IgD-negative memory B cell (primary cell): Measurements from ENCODE around the gene HECA. TPM values are rescaled to one million over a fixed set of nuclear protein-coding genes. Genes with fewer than 3 reads are reported as not detected.
A peak's percentile ranks its signal among the peaks of the same experiment; 100 is the strongest.

Source experiments
- H3K27ac Mint-ChIP-seq, 3 donors: one replicate each; pipeline ENCODE4 v1.8.0; 2020 to 2022; ENCODE audit warnings: mild to moderate bottlenecking in 3 of 3, mixed read lengths in 3 of 3, moderate library complexity in 1 of 3
- H3K27me3 Mint-ChIP-seq: one replicate; pipeline ENCODE4 v1.8.0; 2021; ENCODE audit warnings: mixed read lengths
- H3K36me3 Mint-ChIP-seq: one replicate; pipeline ENCODE4 v1.8.0; 2020; ENCODE audit warnings: mild to moderate bottlenecking, mixed read lengths
- H3K4me1 Mint-ChIP-seq, 3 donors: one replicate each; pipeline ENCODE4 v1.8.0; 2020 to 2022; ENCODE audit warnings: mixed read lengths in 3 of 3, mild to moderate bottlenecking in 1 of 3
- H3K4me3 Mint-ChIP-seq, 4 donors: one replicate each; pipeline ENCODE4 v1.8.0; 2020 to 2022; ENCODE audit warnings: mild to moderate bottlenecking in 4 of 4, mixed read lengths in 4 of 4, moderate library complexity in 3 of 4
- H3K9me3 Mint-ChIP-seq, 3 donors: one replicate each; pipeline ENCODE4 v1.8.0; 2020 to 2021; ENCODE audit warnings: mixed read lengths in 3 of 3, mild to moderate bottlenecking in 1 of 3
- polyA plus RNA-seq: library from polyadenylated mRNA; unstranded; fragments of 300-500 nt; fragmentation: Illumina TruSeq; gene quantifications from one replicate; pipeline ENCODE4 v1.2.3, GENCODE V29; 2021

Gene HECA
- polyA plus RNA-seq, 1 donor from 2014 or later, result 5.1 TPM

- Mint-ChIP-seq H3K27me3 (no peaks in the 10 kb centered on the region), H3K4me1 (peaks cover 46 to 71% (median 59%) of the 10 kb centered on the region in 3 donors), H3K4me3 (peak overlapping the region; percentile 1 to 55 (median 50)), H3K27ac (peak overlapping the region; percentile 46 to 94 (median 93)), H3K9me3 (no peaks in the 10 kb centered on the region), H3K36me3 (peaks cover 3% of the 10 kb centered on the region)
Measured at GRCh38 chr6:139161817-139162284, 27.0 kb downstream of the HECA start.

GRCh38 chr6:139164001-139164400 lies 29.1 kb downstream of the HECA start:
- Mint-ChIP-seq H3K36me3 (no peaks in the 10 kb centered on the region), H3K27me3 (no peaks in the 10 kb centered on the region), H3K4me1 (peaks cover 52 to 72% (median 68%) of the 10 kb centered on the region in 3 donors), H3K9me3 (no peaks in the 10 kb centered on the region), H3K27ac (peak overlapping the region; percentile 41 to 52 (median 47)), H3K4me3 (peak overlapping the region in 1 of 4 donors; percentile 64)

GRCh38 chr6:139165324-139165723 lies 30.4 kb downstream of the HECA start:
- peaks cover 9% of the 10 kb centered on the region for H3K36me3 Mint-ChIP-seq
- peak overlapping the region in 3 of 4 donors; percentile 33 to 82 (median 48) for H3K4me3 Mint-ChIP-seq
- no peaks in the 10 kb centered on the region for H3K27me3 Mint-ChIP-seq
- H3K27ac Mint-ChIP-seq, result peak overlapping the region in 2 of 3 donors; percentile 27 to 41
- peaks cover 50 to 71% (median 70%) of the 10 kb centered on the region in 3 donors for H3K4me1 Mint-ChIP-seq
- no peaks in the 10 kb centered on the region for H3K9me3 Mint-ChIP-seq

GRCh38 chr6:139166238-139166955 lies 31.5 kb downstream of the HECA start:
- peak overlapping the region in 2 of 3 donors; percentile 17 to 71 for H3K27ac Mint-ChIP-seq

GRCh38 chr6:139166956-139167313 lies 32.1 kb downstream of the HECA start:
- Mint-ChIP-seq H3K4me3 (peak overlapping the region in 1 of 4 donors; percentile 56), H3K4me1 (peaks cover 52 to 66% (median 66%) of the 10 kb centered on the region in 3 donors), H3K27me3 (no peaks in the 10 kb centered on the region), H3K9me3 (no peaks in the 10 kb centered on the region), H3K36me3 (peaks cover 12% of the 10 kb centered on the region), H3K27ac (peak overlapping the region in 2 of 3 donors; percentile 3 to 17)

More at GRCh38 chr6:139166238-139166955, 31.5 kb downstream of the HECA start:
- peaks cover 9% of the 10 kb centered on the region for H3K36me3 Mint-ChIP-seq
- H3K4me3 Mint-ChIP-seq, result no peak overlapping the region
- no peaks in the 10 kb centered on the region for H3K9me3 Mint-ChIP-seq
- no peaks in the 10 kb centered on the region for H3K27me3 Mint-ChIP-seq
- peaks cover 54 to 71% (median 70%) of the 10 kb centered on the region in 3 donors for H3K4me1 Mint-ChIP-seq

- Mint-ChIP-seq H3K27me3 (no peaks in the 10 kb centered on the region), H3K4me1 (peaks cover 51 to 68% (median 66%) of the 10 kb centered on the region in 3 donors), H3K9me3 (peaks cover 0 to under 1% (median 0%) of the 10 kb centered on the region in 3 donors), H3K36me3 (peaks cover 27% of the 10 kb centered on the region), H3K27ac (no peak overlapping the region), H3K4me3 (no peak overlapping the region)
Measured at GRCh38 chr6:139172151-139172550, 37.3 kb downstream of the HECA start.

GRCh38 chr6:139172567-139172966 lies 37.7 kb downstream of the HECA start:
- Mint-ChIP-seq H3K4me1 (peaks cover 47 to 68% (median 64%) of the 10 kb centered on the region in 3 donors), H3K36me3 (peaks cover 31% of the 10 kb centered on the region), H3K9me3 (peaks cover 0 to 4% (median 0%) of the 10 kb centered on the region in 3 donors), H3K4me3 (no peak overlapping the region), H3K27ac (no peak overlapping the region), H3K27me3 (no peaks in the 10 kb centered on the region)

- Mint-ChIP-seq H3K36me3 (peaks cover 34% of the 10 kb centered on the region), H3K4me1 (peaks cover 47 to 69% (median 62%) of the 10 kb centered on the region in 3 donors), H3K27me3 (no peaks in the 10 kb centered on the region), H3K27ac (no peak overlapping the region), H3K9me3 (peaks cover 0 to 8% (median 0%) of the 10 kb centered on the region in 3 donors), H3K4me3 (no peak overlapping the region)
Measured at GRCh38 chr6:139173172-139173571, 38.3 kb downstream of the HECA start.

- Mint-ChIP-seq H3K27ac (no peak overlapping the region), H3K9me3 (peaks cover 0 to 8% (median 0%) of the 10 kb centered on the region in 3 donors), H3K27me3 (no peaks in the 10 kb centered on the region), H3K36me3 (peaks cover 34% of the 10 kb centered on the region), H3K4me1 (peaks cover 44 to 66% (median 56%) of the 10 kb centered on the region in 3 donors), H3K4me3 (peak overlapping the region in 1 of 4 donors; percentile 13)
Measured at GRCh38 chr6:139173822-139174221, 38.9 kb downstream of the HECA start.

GRCh38 chr6:139174961-139175360 lies 40.1 kb downstream of the HECA start:
- Mint-ChIP-seq H3K36me3 (peaks cover 26% of the 10 kb centered on the region), H3K9me3 (peaks cover 0 to 8% (median 0%) of the 10 kb centered on the region in 3 donors), H3K27me3 (no peaks in the 10 kb centered on the region), H3K4me3 (peak overlapping the region in 2 of 4 donors; percentile 35 to 66), H3K27ac (peak overlapping the region in 1 of 3 donors; percentile 18), H3K4me1 (peaks cover 37 to 55% (median 50%) of the 10 kb centered on the region in 3 donors)

GRCh38 chr6:139175389-139175948 lies 40.6 kb downstream of the HECA start:
- Mint-ChIP-seq H3K4me1 (peaks cover 34 to 54% (median 45%) of the 10 kb centered on the region in 3 donors), H3K4me3 (peak overlapping the region in 2 of 4 donors; percentile 35 to 66), H3K27ac (peak overlapping the region in 2 of 3 donors; percentile 18 to 28), H3K36me3 (peaks cover 26% of the 10 kb centered on the region), H3K9me3 (peaks cover 0 to 8% (median 0%) of the 10 kb centered on the region in 3 donors), H3K27me3 (no peaks in the 10 kb centered on the region)

GRCh38 chr6:139181236-139181635 lies 46.4 kb downstream of the HECA start:
- Mint-ChIP-seq H3K36me3 (peaks cover 21% of the 10 kb centered on the region), H3K4me3 (no peak overlapping the region), H3K9me3 (peaks cover 0 to 8% (median 2%) of the 10 kb centered on the region in 3 donors), H3K27me3 (no peaks in the 10 kb centered on the region), H3K4me1 (peaks cover 7 to 17% (median 10%) of the 10 kb centered on the region in 3 donors), H3K27ac (no peak overlapping the region)

- no peak overlapping the region for H3K27ac Mint-ChIP-seq
- H3K36me3 Mint-ChIP-seq, result peaks cover 13% of the 10 kb centered on the region
- no peak overlapping the region for H3K4me3 Mint-ChIP-seq
- no peaks in the 10 kb centered on the region for H3K27me3 Mint-ChIP-seq
- peaks cover 0 to 2% (median 0%) of the 10 kb centered on the region in 3 donors for H3K9me3 Mint-ChIP-seq
- H3K4me1 Mint-ChIP-seq, result peaks cover 12 to 14% (median 13%) of the 10 kb centered on the region in 3 donors
Measured at GRCh38 chr6:139184047-139184446, 49.2 kb downstream of the HECA start.

GRCh38 chr6:139184459-139184858 lies 49.6 kb downstream of the HECA start:
- peak overlapping the region in 1 of 3 donors; percentile 24 for H3K27ac Mint-ChIP-seq
- peaks cover 0 to 2% (median 0%) of the 10 kb centered on the region in 3 donors for H3K9me3 Mint-ChIP-seq
- H3K36me3 Mint-ChIP-seq, result peaks cover 13% of the 10 kb centered on the region
- H3K4me3 Mint-ChIP-seq, result no peak overlapping the region
- H3K27me3 Mint-ChIP-seq, result no peaks in the 10 kb centered on the region
- H3K4me1 Mint-ChIP-seq, result peaks cover 12 to 14% (median 13%) of the 10 kb centered on the region in 3 donors

GRCh38 chr6:139186242-139186641 lies 51.4 kb downstream of the HECA start:
- Mint-ChIP-seq H3K27ac (no peak overlapping the region), H3K9me3 (peaks cover 0 to 2% (median 0%) of the 10 kb centered on the region in 3 donors), H3K36me3 (peaks cover 13% of the 10 kb centered on the region), H3K4me1 (peaks cover 12 to 13% (median 12%) of the 10 kb centered on the region in 3 donors), H3K4me3 (no peak overlapping the region), H3K27me3 (no peaks in the 10 kb centered on the region)
